Stimulated activated CD8-positive, alpha-beta memory T cell treated with anti-CD3 and anti-CD28 coated beads, Interleukin-7, amount 100 ng/mL, for 1 hour (primary cell): ENCODE data around the gene CHSY1.

Source experiments
- DNase-seq, 2 donors: peaks; one replicate each; pipeline ENCODE4 v3.0.0-alpha.2; 2020; ENCODE audit warnings: low read depth in 2 of 2

The CHSY1 gene

DNA sequence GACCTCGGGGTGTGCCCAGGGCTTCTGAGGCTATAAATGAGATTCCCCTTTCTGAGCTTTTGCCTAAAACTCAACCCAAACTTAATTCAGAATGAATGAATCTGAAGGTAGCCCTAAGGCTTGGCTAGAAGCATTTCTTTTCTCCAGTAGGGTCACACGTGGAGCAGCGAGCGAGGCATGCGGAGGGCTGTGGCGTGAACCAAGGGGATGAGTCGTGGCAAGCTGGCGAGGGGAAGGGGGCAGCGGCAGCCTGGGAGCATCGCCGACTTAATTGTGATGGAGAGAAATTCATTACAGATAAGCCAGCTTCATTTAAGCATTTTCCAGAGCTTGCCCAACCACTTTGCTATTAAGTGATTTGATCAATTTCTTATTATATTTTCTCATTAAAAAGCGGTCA is 79.9 kb downstream of the CHSY1 start:
- DNase-seq = no peak

DNA sequence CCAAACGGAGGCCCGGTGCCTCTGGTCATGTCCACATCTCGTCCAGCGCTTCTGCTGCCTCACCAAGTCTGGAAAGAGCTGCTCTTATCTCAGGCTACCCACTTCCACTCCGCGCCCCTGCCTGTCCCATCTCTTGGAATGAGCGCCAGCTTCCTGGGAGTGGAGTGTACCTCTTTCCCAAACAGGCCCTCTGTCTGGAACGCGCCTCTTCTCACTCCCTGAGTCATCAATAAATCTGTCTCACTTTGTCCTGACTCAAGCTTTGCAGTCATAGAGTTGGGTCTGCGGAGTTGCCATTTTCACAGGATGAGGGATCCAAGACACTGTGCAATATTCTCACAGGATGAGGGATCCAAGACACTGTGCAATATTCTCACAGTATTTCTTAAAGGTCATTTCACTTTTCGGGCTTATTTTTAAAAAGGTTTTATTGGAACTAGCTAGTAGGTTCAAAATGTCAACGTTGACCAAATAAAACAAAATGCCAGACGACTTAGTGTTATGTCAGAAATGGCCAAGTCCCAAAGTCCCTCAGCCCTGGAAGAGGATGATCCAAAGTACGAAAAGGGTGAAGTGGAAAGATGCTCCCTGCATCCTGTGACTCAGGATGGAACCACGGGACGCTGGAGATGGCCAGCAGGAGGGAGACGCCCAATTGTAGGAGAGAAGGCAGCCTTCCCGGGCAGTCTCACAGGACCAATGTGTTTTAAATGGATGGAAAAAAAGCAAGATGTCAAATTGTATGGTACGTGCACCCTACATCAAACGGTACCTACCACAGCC is 81.1 kb downstream of the CHSY1 start:
- no peak for DNase-seq

DNA sequence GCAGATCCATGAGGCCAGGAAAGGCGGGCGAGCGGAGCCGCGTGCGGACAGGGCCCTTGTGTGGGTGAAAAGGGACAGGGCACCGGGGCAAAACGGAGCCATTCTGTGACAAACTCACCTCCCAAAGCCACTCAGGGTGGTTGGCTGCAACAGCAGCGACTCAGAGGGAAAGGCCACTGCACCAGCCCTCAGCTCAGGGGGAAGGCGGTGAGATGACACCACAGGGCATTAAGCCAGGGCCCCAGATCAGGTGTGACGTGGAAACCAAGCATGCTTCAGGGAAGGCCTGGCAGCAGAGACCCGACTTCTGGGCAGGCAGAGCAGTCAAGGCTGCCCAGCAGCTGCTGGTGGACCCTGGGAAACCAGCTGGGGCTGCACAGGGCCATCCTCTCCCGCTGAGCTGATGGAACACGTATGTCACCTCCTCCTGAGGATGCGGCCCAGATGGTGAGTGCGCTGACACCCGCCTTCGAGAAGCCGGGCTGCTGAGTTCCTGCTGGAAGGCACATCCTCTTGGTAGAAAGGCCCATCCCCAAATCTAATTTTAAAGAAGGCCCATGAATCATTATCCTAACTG is 82.3 kb downstream of the CHSY1 start:
- DNase-seq = no peak

DNA sequence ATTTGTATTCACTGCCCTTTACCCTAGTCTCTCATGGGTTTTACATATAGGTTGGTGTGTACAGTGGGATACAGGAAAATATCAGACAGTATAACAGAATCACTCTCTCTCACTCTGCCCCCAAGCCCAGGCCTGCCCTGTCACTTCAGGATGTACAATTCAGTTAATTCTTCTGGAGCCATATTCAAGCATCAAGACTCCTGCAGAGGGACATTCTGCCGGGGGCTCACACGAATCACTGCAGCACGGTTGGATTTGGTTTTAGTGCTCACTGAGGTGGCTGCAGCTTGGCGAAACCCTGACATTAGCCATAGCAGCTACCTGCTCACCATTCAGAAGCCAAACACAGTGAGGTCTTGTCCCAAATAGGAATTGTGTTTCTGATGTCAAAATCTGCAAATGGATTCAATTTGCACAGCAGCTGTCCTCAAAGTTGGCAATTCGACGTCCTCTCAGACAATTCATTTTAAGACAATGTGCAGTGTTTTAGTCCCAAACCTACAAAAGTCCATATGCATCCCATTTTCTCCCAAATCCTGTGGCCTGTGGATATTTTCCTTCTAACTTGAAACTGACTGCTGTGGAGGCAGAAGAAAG is 82.9 kb downstream of the CHSY1 start:
- DNase-seq = no peak

DNA sequence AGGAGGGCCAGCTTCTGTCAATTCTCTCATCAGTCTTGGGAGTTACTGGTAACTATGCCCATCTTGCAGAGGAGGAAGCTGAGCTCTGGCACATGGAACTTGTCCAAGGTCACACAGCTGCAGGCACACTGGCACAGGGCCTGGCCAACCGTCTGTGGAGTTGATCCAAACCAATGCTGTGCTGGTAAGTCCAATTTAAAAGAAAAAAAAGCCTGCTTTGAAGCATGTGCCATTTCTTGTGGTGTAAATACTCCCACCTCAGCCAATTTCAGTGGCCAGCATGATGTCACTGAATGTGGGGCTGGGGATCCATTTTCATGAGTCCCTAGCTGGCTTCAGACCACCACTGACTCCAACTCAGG is 83.4 kb downstream of the CHSY1 start:
- no peak for DNase-seq

DNA sequence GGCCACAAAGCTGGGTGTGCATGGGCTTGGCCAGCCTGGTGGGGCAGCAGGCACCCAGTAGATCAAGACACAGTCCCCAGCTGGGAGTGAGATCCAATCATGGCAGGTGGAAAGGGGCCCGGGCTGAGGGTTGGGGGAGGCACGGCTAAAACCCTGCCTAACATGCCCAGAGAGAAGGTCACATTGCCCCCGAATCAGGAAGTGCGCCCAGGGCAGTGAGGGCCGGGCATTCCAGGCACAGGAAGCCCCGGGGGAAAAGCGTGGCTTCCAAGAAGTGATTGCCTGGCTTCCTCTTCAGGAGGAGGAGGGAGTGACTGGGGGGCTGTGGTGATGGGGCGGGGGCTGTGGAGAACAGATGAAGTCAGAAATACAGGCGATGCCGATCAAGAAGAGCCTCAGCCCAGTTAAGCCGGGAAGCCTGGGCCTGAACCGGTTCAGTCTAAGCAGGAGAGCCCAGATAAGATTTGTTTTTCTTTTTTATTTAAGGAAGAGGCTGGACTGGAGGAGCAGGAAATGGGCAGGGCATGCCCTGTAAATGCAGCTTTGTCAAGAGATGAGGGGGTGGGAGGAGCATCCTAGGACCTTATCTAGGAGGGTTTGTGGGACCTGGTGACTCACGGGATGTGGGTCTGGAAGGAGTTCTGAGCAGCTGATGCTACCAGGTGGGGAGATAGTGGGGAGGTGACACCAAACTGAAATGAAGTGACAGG is 83.9 kb downstream of the CHSY1 start:
- peak in 1 of 2 donors; percentile 30 for DNase-seq

DNA sequence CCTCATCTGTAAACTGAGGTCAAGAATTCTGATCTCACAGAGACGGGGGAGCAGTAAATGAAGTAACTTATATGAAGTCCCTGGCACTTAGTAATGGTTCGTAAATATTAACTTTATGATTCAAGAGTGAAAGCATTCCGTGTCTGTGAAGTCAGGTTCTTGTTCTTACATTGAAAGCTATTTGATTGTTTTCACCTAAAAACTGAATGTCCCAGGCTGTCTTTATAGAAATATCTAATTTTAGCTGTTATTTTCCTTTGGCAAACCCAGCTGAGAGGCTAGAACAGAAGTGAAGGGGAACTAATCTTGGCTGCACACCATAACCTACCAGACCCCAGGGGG is 84.5 kb downstream of the CHSY1 start:
- DNase-seq = no peak

DNA sequence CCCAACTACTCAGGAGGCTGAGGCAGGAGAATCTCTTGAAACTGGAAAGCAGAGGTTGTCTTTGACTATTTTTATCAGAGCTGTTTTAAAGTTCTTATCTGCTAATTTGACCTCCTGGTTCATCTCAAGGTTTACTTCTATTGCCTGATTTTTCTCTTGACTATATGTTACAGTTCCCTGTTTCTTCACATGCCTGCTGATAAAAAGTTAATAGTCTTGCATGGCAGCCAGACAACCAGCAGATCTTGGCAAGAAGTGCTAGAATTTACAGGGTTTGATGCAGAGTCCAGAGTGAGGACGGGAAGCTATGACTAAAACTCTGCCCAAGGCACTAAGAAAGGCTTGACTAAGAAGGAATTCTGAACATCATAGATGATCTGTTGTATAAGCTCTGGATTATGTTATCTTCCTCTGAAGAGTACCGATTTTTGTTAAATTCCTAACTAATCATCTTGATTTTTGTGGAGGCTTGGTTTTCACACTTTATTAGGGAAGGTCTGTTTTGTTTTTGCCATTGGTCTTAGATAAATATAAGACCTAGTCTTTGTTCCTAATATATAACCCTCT is 85.9 kb downstream of the CHSY1 start:
- no peak for DNase-seq

DNA sequence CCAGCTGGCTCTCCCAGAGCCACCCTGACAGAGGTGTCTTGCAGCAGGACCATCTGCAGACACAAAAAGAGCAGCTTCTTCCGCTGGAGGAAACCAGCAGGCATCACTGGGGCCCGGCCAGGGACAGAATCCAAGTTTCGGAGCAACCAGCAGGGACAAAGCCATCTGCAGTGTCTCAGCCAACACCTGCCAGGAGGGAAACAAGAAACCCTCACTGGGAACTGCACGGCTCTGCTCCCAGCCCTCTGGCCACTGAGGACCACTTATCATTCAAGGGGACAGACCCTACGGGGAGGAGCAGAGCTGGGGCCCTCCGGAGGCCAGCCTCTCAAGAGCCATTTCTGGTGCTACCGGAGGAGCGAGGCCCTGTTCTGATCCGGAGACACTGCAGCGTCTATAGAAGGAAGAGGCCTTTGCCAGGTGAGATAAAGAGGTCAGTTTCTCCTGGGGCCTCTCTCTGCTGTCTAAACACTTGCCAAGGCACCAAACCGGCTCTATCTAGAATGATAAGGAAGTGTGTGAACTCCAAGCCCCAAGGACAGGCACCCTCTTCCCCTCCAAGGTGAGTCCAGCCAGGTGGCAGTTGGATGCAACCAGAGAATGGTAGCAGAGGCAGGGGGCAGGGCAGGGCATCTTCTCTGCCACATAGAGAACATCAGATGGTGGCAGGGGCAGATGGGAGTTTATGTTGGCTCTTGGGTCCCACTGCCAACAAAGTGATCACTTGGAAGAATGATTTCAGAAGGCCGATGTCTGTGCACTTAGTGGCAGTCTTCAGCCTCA is 89.0 kb downstream of the CHSY1 start:
- no peak for DNase-seq

DNA sequence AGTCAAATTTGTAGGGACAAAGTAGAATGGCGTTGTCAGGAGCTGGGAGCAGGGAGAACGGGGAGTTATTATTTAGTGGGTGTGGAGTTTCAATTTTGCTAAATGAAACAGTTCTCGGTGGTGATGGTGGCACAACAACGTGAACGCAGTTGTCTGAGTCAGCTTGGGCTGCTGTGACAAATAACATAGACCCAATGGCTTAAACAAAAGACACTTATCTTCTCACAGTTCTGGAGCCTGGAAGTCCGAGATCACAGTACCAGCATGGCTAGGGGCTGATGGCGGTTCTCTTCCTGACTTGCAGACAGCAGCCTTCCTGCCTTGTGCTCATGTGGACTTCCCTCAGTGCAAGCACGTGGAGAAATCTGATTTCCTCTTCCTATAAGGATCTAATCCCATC is 90.2 kb downstream of the CHSY1 start:
- DNase-seq = no peak

DNA sequence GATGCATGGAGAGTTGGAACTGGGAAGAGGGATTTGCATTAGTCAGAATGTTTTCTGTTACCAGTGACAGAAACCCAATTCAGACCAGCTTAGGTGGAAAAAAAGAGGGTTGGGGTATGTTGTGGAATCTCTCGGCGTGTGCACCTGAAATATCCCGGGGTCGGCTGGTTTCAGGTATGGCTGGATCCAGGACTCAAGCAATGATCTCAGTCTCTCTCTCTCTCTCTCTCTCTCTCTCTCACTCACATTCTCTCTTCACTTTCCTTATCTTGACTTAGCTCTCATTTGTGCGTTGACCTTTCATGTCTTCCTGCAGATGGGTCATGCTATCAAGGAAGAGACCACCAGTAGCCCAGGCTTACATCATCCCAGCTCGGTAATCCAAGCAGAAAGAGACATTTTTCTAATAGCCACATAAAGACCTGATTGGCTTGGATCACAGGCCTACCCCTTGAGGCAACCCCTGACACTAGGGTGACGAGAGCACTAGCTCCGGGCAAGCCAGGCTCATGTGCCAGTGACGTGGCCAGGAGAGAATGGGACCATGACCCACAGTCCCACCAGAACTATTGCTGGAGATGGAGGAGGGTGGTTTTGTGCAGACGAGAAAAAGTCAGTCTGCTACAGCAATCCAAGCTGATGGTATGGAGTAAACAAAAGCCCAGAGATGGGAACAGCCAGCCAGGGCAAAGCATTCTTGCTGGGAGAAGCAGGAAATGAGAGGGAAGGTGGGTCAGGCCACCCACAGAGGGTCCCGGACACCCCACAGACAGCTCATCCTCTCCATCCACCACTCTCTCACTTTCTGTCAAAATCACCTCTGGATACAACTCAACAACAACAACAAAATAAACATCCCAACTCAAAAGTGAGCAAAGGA is 91.7 kb downstream of the CHSY1 start:
- no peak for DNase-seq

DNA sequence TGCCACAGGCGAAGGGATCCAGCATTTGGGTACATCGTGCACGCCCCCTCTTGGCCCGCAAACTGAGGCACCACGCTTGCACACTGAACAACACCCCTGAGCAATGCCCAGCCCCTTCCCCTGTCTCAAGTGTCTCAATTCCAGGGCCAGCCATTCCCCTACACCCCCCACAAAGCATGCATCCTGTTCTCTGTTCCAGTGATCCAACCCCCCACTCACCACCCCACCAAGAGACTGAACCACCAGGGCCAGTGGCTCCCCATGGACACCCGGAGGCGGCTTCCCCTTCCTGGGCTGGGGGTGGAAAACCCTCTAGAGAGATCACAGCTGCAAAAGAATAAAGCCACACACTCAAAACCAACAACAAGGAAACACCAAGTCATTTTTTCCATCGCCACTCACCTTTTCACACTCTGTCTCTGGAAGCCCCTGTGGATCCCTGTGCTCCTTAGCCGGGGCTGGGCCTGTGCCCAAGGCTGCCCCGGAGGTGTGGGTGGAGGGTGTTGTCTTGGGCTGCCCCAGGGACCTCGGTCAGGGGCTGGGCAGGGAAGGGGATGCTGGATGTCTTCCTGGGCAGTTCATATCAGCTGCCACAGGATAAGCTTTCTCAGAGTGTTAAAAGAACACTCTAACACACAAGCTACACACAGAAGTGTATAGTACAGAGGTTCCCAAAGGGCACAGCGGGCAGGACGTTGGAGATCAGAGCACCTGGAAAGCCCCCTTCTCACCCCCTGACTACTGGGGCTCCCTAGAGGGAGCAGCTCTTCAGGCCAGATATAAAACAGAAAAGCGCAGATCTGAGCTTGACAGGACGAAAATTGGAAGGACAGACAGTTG is 92.5 kb downstream of the CHSY1 start:
- DNase-seq = no peak

DNA sequence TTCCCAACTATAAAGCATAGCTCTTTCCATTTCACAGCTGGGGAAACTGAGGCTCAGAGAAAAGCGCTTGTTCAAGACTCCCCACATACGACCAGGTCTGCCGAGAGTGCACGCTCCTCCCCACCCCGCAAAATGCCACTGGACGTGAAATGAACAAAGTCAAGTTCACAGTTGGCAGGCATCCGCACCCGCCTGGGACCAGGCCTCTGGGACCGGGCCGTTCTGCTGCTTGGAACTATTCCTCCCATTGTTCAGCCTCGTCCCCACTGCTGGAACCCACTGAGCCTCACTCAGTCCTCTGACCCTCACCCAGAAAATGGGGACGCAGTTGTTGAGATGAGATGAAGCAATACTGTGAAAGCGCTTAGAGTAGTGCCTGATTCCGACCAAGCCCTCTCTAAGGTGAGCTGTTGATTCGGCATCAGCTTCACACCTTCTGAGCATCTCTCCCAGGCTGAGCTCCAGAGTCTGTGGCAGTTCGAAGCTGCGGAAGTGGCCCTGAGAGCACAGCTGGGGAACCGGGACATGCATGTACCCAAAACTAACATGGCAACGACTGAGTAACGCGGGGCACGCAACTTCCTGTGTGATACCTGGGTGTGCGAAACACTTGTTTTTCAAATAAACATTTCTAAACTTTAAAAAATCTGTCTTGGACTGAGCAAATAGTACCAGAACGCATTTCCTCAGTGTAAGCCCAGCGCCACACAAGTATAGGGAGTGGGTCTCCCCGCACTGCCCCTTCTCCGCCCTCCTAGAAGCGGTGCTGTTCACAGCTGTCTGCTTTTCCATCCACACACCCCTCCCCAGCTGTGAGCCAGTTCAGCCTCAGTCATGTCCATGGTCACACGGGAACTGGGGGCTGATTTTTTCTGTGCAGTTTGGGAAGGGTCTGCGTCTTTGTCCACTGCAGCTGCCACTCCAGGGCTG is 93.4 kb downstream of the CHSY1 start:
- DNase-seq = no peak

DNA sequence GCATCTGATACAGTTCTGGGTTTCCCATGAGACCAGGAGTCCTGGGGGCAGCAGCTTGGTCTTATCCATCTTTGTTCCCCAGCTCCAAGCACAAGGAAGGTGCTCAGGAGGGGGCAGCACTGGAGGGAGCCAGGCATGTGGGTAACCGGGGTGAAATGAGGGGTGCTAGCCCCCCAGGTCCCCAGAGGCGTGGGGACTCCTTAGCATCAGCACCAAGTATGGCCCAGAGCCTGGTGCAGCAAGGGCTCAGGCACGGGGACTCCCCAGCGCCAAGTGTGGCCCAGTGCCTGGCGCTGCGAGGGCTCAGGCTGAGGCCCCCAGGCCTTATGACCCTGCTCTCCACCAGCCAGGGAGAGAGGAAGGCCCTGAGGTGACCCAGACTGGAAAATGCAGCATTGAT is 94.1 kb downstream of the CHSY1 start:
- no peak for DNase-seq

DNA sequence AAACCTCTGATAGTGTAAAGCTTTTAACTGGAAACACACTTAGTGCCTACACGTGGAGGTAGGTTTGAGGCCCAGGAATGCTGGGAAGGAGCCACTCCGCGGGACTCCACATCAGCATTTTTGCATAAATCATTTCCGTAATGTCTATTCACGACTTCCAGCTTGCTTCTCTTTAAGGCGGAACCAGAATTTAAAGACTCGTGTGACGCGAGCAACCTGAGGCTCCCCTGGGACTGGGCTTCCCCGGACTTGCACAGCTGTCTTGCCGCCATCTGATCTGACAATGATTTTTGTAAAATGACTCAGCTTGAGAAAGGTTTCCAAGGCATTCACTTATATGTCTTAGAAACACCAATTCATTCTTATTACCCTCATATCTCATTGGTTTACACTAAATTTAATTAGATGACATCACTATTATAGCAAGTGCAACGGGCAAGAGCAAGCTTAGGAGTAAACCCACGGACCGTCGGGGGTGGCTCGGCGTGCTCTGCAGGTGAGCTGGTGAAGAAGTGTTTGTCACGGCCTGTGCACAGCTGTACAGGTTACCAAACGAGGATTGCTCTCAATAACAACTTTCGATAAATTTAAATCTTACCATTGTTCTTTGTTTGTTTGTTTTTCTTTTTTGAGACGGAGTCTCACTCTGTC is 95.2 kb downstream of the CHSY1 start:
- DNase-seq = no peak

DNA sequence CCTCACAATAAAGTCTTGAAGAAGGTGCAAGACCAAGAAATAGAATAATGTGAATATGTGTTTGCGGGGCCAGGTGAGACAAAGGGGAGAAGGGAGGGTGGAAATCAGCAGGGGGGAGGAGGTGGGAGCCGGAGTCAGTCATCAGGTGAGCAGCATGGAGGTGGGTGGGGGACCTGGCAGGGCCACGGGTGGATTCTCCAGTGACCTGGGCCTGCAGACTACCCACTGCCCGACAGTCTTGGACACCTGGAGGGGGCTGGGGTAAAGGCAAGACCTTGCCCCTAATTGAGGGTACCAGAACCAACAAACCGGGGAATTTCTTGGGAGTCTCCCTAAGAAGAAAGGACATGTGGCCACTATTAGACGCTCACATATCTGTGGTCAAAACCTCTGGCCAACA is 95.8 kb downstream of the CHSY1 start:
- DNase-seq = no peak

DNA sequence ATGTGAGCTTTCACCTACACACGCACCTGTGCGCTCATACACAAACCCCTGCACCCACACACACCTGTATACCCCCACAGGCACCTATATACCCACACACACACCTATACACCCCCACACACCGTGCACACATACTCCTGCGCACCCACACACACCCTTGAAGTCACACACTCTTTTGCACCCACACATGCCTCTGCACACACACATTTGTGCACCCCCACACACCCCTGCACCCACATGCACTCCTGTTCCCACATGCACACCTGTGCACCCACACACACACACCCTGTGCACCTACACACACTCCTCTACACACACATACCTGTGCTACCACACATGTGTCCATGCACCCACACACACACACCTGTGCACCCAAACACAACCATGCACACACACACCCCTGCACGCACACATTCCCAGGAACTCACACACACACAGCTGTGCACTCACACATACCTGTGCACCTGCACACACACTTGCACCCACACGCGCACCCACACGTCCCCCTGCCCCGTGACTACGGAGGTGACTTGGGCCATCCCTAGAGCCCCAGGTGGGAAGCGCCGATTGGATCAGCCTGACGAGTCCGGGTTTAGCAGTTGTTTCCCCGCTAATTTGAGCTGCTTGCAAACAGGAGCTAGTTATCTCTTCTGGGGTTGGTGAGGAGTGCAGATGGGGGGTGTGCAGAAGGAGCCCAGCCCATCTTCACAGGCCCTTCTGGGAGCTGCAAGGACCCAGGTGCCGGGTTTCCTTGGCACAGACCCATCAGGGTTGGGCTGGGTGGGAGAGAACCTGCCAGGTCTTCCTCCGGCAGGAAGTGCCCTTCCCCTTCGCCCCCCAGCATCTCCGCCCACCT is 97.8 kb downstream of the CHSY1 start:
- DNase-seq = no peak
